GM12878 (cell line): ENCODE results near the gene PTPN14. TPM values are rescaled to one million over a fixed set of nuclear protein-coding genes. Genes with fewer than 3 reads are reported as not detected.

ENCODE experiments used
- ATAC-seq: fragments of 200-7000 bp; cut with Tn5 transposase; 3 replicates; pipeline ENCODE4 v1.9.1; 2020; ENCODE audit warnings: mild to moderate bottlenecking, moderate library complexity
- BruUV-seq: library from RNA; stranded (reverse); fragments of 400-500 nt; replicated peaks from 2 replicates; lab custom pipeline; 2021; lab: Mats Ljungman, UMichigan
- CTCF ChIA-PET: fragments of 300-600 bp; sonication (Branson Sonifier 250); formaldehyde crosslinking; extraction: SDS; loops from one replicate; lab custom pipeline; 2021; ENCODE audit warnings: inconsistent platforms; lab: Yijun Ruan, JAX
- POLR2A ChIA-PET: fragments of 350-600 bp; formaldehyde crosslinking; extraction: SDS; loops from one replicate; lab custom pipeline; 2021; ENCODE audit warnings: inconsistent platforms; lab: Charles Lee
- RAD21 ChIA-PET: fragments of 300-600 bp; sonication (Branson Sonifier 250); formaldehyde crosslinking; loops from one replicate; lab custom pipeline; 2023; ENCODE audit warnings: antibody characterized with exemption; ENCODE audit not compliant: unreplicated experiment; lab: Charles Lee
- SMC1A ChIA-PET: fragments of 300-600 bp; sonication (Branson Sonifier 250); formaldehyde crosslinking; loops from one replicate; lab custom pipeline; 2023; ENCODE audit not compliant: unreplicated experiment, uncharacterized antibody; lab: Charles Lee
- DNase-seq: peaks from one replicate; pipeline ENCODE4 v3.0.0-alpha.2; 2011; ENCODE audit warnings: low read depth, low spot score
- FAIRE-seq: peaks from 3 replicates; lab custom pipeline; 2011; peaks lifted over from hg19 to GRCh38; lab: Jason Lieb, UNC
- H2AFZ ChIP-seq: 2 replicates; pipeline ENCODE4 v1.6.0; 2011; ENCODE audit warnings: low read depth, low read length, control low read depth; ENCODE audit not compliant: control insufficient read depth
- H3K27ac ChIP-seq: 2 replicates; pipeline ENCODE4 v1.5.1; 2011; ENCODE audit warnings: control low read depth; ENCODE audit not compliant: control insufficient read depth, insufficient read depth
- H3K27me3 ChIP-seq, 2 experiments: replicated peaks in 1 of 2; 2 replicates each; pipeline versions ENCODE4 v1.6.0 to v1.6.1; 2011; ENCODE audit warnings: low read length in 1 of 2; ENCODE audit not compliant: control insufficient read depth in 2 of 2, insufficient read depth in 2 of 2
- H3K36me3 ChIP-seq, 2 experiments: 2 replicates each; pipeline ENCODE4 v1.5.1; 2011; ENCODE audit warnings: low read length in 1 of 2; ENCODE audit not compliant: control insufficient read depth in 2 of 2, insufficient read depth in 2 of 2
- H3K4me1 ChIP-seq: 2 replicates; pipeline ENCODE4 v1.6.1; 2011; ENCODE audit warnings: mild to moderate bottlenecking, low read length, moderate library complexity, mixed read lengths; ENCODE audit not compliant: control insufficient read depth, insufficient read depth
- H3K4me2 ChIP-seq: 2 replicates; pipeline ENCODE4 v1.6.0; 2011; ENCODE audit warnings: control low read depth; ENCODE audit not compliant: control insufficient read depth, insufficient read depth
- H3K4me3 ChIP-seq: fragments of 200-600 bp; sonication (generic); 2 replicates; pipeline ENCODE4 v1.5.1; 2016
- H3K79me2 ChIP-seq: 2 replicates; pipeline ENCODE4 v1.6.0; 2011; ENCODE audit warnings: low read length; ENCODE audit not compliant: control insufficient read depth, insufficient read depth
- H3K9ac ChIP-seq: 2 replicates; pipeline ENCODE4 v1.8.0; 2011; ENCODE audit warnings: low read length, control low read depth, mixed read lengths; ENCODE audit not compliant: control insufficient read depth, insufficient read depth
- H3K9me3 ChIP-seq: replicated peaks from 3 replicates; pipeline ENCODE4 v1.5.1; 2011; ENCODE audit warnings: mild to moderate bottlenecking, low read length; ENCODE audit not compliant: control insufficient read depth, insufficient read depth
- H4K20me1 ChIP-seq: 2 replicates; pipeline ENCODE4 v1.6.0; 2011; ENCODE audit not compliant: control insufficient read depth, insufficient read depth
- BACH1 ChIP-seq: fragments of 450-650 bp; IDR thresholded peaks from 2 replicates; pipeline ENCODE4 v1.6.1; 2017; ENCODE audit warnings: mild to moderate bottlenecking, borderline replicate concordance
- HCFC1 ChIP-seq: fragments of 150-350 bp; IDR thresholded peaks from 2 replicates; pipeline ENCODE4 v1.6.1; 2014; ENCODE audit warnings: low read length
- MTA2 ChIP-seq: fragments of 450-650 bp; IDR thresholded peaks from 2 replicates; pipeline ENCODE4 v1.6.1; 2016; ENCODE audit warnings: low read depth, mild to moderate bottlenecking, moderate library complexity
- NFYB ChIP-seq: IDR thresholded peaks from 2 replicates; pipeline ENCODE4 v1.6.1; 2011; ENCODE audit warnings: low read depth, mild to moderate bottlenecking, low read length, improper control_type of control experiment, moderate library complexity; ENCODE audit not compliant: insufficient read depth
- PAX5 ChIP-seq: IDR thresholded peaks from 2 replicates; pipeline ENCODE4 v1.6.1; 2011; ENCODE audit warnings: low read depth, low read length, borderline replicate concordance
- RB1 ChIP-seq: fragments of 450-650 bp; formaldehyde crosslinking; IDR thresholded peaks from 2 replicates; pipeline ENCODE4 v1.6.1; 2017; ENCODE audit warnings: mild to moderate bottlenecking, borderline replicate concordance
- ZSCAN29 ChIP-seq: fragments of 450-650 bp; IDR thresholded peaks from 2 replicates; pipeline ENCODE4 v1.6.1; 2017; ENCODE audit warnings: mild to moderate bottlenecking, moderate library complexity
- WGBS: methylation state at CpG from one replicate; pipeline ENCODE4 v1.1.6; 2016; ENCODE audit warnings: low lambda C conversion rate; ENCODE audit not compliant: insufficient replicate concordance, insufficient coverage; ENCODE audit errors: missing lambda C conversion rate; 5-methylcytosine and 5-hydroxymethylcytosine counted together
- in situ Hi-C: fragments of 300-500 bp; cut with MboI; formaldehyde crosslinking; loops from 9 replicates; pipeline ENCODE4 v1.14.3; 2018; ENCODE audit warnings: mixed read lengths
- intact Hi-C: fragments of 100-400 bp; cut with micrococcal nuclease; formaldehyde crosslinking; loops from one replicate; pipeline ENCODE4 v1.14.2; 2022; ENCODE audit not compliant: unreplicated experiment
- polyA plus RNA-seq, 11 experiments: library from polyadenylated mRNA; depleted of rRNA in 4 of 11; unstranded in 6 of 11; stranded (reverse) in 5 of 11; fragments of >200 nt; fragmentation: Nextera tagmentation in 4 of 11; fragmentation: Illumina TruSeq in 1 of 11; extraction: Ambion mirVana in 4 of 11; extraction: Trizol in 1 of 11; gene quantifications; 1 replicate in 1 of 11; 2 replicates in 10 of 11; pipeline versions ENCODE4 v1.2.1 to v1.2.3, GENCODE V29; 2011 to 2016; ENCODE audit warnings: inconsistent platforms in 2 of 11, missing spikeins in 2 of 11, low read depth in 1 of 11
- total RNA-seq, 4 experiments: library from RNA; depleted of rRNA in 3 of 4; stranded (reverse); fragments of >200 nt in 3 of 4; fragmentation: Illumina TruSeq in 1 of 4; extraction: Trizol in 1 of 4; gene quantifications; 2 replicates each; pipeline versions ENCODE4 v1.2.1 to v1.2.3, GENCODE V29; 2013 to 2021
- TF ChIP-seq, protein P1 (sequence below): fragments of 450-650 bp; IDR thresholded peaks from 2 replicates; pipeline ENCODE4 v1.6.1; 2017; ENCODE audit warnings: mild to moderate bottlenecking, moderate library complexity
- TF ChIP-seq, protein P2 (sequence below): IDR thresholded peaks from 2 replicates; pipeline ENCODE4 v1.6.1; 2012; ENCODE audit warnings: improper control_type of control experiment, low read depth, low read length; ENCODE audit not compliant: insufficient replicate concordance

The PTPN14 gene
- total and polyA plus RNA-seq, 10 of the 15 experiments (the other 5 are each of a cell fraction or from before 2014, with no cell fraction given) = 0.05 to 5.1 (median 0.44) TPM

DNA sequence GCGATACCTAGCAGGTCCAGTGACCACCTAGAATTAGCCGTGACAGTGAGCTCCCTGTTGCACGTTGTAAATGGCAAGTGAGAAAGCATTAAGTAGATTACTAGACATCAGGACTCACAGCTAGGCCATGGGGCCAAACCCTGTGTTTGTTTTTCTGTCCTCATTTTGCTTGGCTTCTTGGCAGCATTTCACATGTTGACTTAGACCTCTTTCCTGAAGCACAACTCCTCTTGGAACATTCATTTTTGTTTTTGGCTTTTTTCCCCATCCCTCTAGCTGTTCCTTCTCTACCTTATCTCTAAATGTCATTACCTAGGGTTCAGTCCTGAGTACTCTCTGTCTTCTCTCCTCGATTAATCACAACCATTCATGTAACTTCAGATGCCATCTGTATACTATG, 16.9 kb upstream of the PTPN14 start (continued):
- TF ChIP-seq, protein P1, sequence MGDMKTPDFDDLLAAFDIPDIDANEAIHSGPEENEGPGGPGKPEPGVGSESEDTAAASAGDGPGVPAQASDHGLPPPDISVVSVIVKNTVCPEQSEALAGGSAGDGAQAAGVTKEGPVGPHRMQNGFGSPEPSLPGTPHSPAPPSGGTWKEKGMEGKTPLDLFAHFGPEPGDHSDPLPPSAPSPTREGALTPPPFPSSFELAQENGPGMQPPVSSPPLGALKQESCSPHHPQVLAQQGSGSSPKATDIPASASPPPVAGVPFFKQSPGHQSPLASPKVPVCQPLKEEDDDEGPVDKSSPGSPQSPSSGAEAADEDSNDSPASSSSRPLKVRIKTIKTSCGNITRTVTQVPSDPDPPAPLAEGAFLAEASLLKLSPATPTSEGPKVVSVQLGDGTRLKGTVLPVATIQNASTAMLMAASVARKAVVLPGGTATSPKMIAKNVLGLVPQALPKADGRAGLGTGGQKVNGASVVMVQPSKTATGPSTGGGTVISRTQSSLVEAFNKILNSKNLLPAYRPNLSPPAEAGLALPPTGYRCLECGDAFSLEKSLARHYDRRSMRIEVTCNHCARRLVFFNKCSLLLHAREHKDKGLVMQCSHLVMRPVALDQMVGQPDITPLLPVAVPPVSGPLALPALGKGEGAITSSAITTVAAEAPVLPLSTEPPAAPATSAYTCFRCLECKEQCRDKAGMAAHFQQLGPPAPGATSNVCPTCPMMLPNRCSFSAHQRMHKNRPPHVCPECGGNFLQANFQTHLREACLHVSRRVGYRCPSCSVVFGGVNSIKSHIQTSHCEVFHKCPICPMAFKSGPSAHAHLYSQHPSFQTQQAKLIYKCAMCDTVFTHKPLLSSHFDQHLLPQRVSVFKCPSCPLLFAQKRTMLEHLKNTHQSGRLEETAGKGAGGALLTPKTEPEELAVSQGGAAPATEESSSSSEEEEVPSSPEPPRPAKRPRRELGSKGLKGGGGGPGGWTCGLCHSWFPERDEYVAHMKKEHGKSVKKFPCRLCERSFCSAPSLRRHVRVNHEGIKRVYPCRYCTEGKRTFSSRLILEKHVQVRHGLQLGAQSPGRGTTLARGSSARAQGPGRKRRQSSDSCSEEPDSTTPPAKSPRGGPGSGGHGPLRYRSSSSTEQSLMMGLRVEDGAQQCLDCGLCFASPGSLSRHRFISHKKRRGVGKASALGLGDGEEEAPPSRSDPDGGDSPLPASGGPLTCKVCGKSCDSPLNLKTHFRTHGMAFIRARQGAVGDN = no peak

DNA sequence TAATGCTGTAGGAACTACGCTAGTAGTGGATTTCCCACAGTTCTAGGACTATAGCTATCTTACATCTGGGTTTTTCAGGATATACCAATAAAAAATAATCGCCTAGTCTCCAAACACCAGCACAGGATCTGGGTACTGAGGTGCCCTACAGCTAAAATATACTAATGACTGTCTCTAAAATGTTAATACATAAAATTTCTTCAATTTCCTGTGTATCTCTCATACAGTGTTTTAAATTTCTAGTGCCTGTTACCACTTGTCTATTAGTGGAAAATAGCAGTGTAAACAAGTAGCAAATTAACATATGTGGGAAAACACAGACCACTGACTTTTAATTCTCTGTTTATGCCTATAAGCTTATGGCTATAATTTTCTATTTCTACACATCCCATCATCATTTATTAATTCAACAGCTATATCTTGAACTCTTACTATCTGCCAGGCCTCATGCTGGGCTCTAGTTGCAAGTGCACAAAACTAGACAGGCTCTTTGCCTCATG, 16.1 kb upstream of the PTPN14 start:
- ChIA-PET SMC1A (interaction anchor here (1.3 to 6.4 kb wide), 6 partner anchors 12 to 41 kb away, joined by 3 to 64 read pairs (median 24); partner anchors contain the start of gene PTPN14), POLR2A (interaction anchor here (1.2 to 1.3 kb wide), 2 partner anchors 11 to 41 kb away, joined by 3 to 6 read pairs; no protein-coding TSS in a partner anchor), RAD21 (interaction anchor here (0.7 to 4.5 kb wide), 8 partner anchors 13 to 232 kb away, joined by 3 to 33 read pairs (median 6); partner anchors contain the start of gene PTPN14), CTCF (interaction anchor here (0.8 to 3.8 kb wide), 7 partner anchors 10 to 235 kb away, joined by 3 to 17 read pairs (median 6); no protein-coding TSS in a partner anchor)
- no peaks in the 10 kb centered on the region for H3K9me3 ChIP-seq
- H3K4me3 ChIP-seq = no peak overlapping the region
- no peak overlapping the region for H3K27ac ChIP-seq
- H3K4me2 ChIP-seq = no peak overlapping the region
- no peaks in the 10 kb centered on the region for H4K20me1 ChIP-seq
- no peak overlapping the region for H3K9ac ChIP-seq
- no peaks in the 10 kb centered on the region for H3K4me1 ChIP-seq
- DNase-seq (no peak), FAIRE-seq (no peak), ATAC-seq (no peak)
- intact Hi-C loops (no loop called here), in situ Hi-C loops (no loop called here)
- no peaks in the 10 kb centered on the region for H3K79me2 ChIP-seq
- BruUV-seq = no TSS peak
- no peak overlapping the region for H2AFZ ChIP-seq
- no peaks in the 10 kb centered on the region for H3K36me3 ChIP-seq
- no peaks in the 10 kb centered on the region for H3K27me3 ChIP-seq
- WGBS = 6% methylated on average over 2 of the region's 2 CpGs
- TF ChIP-seq NFYB (no peak), HCFC1 (no peak), RB1 (no peak), PAX5 (no peak), MTA2 (no peak), BACH1 (no peak), ZSCAN29 (no peak)
- TF ChIP-seq, protein P2, sequence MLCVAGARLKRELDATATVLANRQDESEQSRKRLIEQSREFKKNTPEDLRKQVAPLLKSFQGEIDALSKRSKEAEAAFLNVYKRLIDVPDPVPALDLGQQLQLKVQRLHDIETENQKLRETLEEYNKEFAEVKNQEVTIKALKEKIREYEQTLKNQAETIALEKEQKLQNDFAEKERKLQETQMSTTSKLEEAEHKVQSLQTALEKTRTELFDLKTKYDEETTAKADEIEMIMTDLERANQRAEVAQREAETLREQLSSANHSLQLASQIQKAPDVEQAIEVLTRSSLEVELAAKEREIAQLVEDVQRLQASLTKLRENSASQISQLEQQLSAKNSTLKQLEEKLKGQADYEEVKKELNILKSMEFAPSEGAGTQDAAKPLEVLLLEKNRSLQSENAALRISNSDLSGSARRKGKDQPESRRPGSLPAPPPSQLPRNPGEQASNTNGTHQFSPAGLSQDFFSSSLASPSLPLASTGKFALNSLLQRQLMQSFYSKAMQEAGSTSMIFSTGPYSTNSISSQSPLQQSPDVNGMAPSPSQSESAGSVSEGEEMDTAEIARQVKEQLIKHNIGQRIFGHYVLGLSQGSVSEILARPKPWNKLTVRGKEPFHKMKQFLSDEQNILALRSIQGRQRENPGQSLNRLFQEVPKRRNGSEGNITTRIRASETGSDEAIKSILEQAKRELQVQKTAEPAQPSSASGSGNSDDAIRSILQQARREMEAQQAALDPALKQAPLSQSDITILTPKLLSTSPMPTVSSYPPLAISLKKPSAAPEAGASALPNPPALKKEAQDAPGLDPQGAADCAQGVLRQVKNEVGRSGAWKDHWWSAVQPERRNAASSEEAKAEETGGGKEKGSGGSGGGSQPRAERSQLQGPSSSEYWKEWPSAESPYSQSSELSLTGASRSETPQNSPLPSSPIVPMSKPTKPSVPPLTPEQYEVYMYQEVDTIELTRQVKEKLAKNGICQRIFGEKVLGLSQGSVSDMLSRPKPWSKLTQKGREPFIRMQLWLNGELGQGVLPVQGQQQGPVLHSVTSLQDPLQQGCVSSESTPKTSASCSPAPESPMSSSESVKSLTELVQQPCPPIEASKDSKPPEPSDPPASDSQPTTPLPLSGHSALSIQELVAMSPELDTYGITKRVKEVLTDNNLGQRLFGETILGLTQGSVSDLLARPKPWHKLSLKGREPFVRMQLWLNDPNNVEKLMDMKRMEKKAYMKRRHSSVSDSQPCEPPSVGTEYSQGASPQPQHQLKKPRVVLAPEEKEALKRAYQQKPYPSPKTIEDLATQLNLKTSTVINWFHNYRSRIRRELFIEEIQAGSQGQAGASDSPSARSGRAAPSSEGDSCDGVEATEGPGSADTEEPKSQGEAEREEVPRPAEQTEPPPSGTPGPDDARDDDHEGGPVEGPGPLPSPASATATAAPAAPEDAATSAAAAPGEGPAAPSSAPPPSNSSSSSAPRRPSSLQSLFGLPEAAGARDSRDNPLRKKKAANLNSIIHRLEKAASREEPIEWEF = no peak
